NT2/D1 (cell line): Measurements from ENCODE around the gene LEMD1.

Experiments used
- SUZ12 ChIP-seq: IDR thresholded peaks from 2 replicates; pipeline ENCODE4 v1.6.1; 2011; ENCODE audit not compliant: insufficient read length, insufficient read depth; ENCODE audit errors: extremely low read depth
- YY1 ChIP-seq: IDR thresholded peaks from 2 replicates; pipeline ENCODE4 v1.6.1; 2011; ENCODE audit not compliant: insufficient read length, insufficient read depth
- ZNF274 ChIP-seq: IDR thresholded peaks from 2 replicates; pipeline ENCODE4 v1.6.1; 2011; ENCODE audit warnings: mild to moderate bottlenecking, low read depth, low read length

- TF ChIP-seq YY1 = no peak
- no peak for TF ChIP-seq ZNF274
- no peak for TF ChIP-seq SUZ12
These were observed 918 bp downstream of the LEMD1 start for GRCh38 chr1:205420938-205421337.
